Ramos (cell line): ENCODE measurements around the gene PDE6B.
"Not testable (repeated sequence)": the region's sequence is repeated elsewhere in the genome, so short reads cannot be mapped to it uniquely, and the experiment has no call there.

Experiments used
- in situ Hi-C: fragments of 300-500 bp; cut with MboI; formaldehyde crosslinking; loops from one replicate; pipeline ENCODE4 v1.14.3; 2022; ENCODE audit warnings: low sequenced_read_pairs; ENCODE audit not compliant: unreplicated experiment

Gene PDE6B

GRCh38 chr4:634599-634985, 9.2 kb downstream of the PDE6B start:
- in situ Hi-C loops, result no loop called here

- in situ Hi-C loops, result not testable (repeated sequence)
Measured at GRCh38 chr4:635066-635835, 9.9 kb downstream of the PDE6B start.

GRCh38 chr4:635851-636627, 10.7 kb downstream of the PDE6B start:
- in situ Hi-C loops, result no loop called here

GRCh38 chr4:636628-637159, 11.3 kb downstream of the PDE6B start:
- in situ Hi-C loops, result no loop called here

- in situ Hi-C loops, result no loop called here
Measured at GRCh38 chr4:637536-638280, 12.3 kb downstream of the PDE6B start.

GRCh38 chr4:642366-642765, 17.0 kb downstream of the PDE6B start:
- in situ Hi-C loops, result not testable (repeated sequence)

GRCh38 chr4:646460-646859, 21.1 kb downstream of the PDE6B start:
- in situ Hi-C loops, result no loop called here

GRCh38 chr4:647481-647880, 22.1 kb downstream of the PDE6B start:
- in situ Hi-C loops, result no loop called here

- in situ Hi-C loops, result no loop called here
Measured at GRCh38 chr4:648579-649292, 23.4 kb downstream of the PDE6B start.

- in situ Hi-C loops, result no loop called here
Measured at GRCh38 chr4:649293-649625, 23.9 kb downstream of the PDE6B start.

GRCh38 chr4:649751-650310, 24.5 kb downstream of the PDE6B start:
- in situ Hi-C loops, result no loop called here

- in situ Hi-C loops, result no loop called here
Measured at GRCh38 chr4:650461-650860, 25.1 kb downstream of the PDE6B start.

- in situ Hi-C loops, result no loop called here
Measured at GRCh38 chr4:650951-651883, 25.8 kb downstream of the PDE6B start.

- in situ Hi-C loops, result no loop called here
Measured at GRCh38 chr4:651884-652642, 26.7 kb downstream of the PDE6B start.

GRCh38 chr4:653080-653821, 27.9 kb downstream of the PDE6B start:
- in situ Hi-C loops, result no loop called here

- in situ Hi-C loops, result no loop called here
Measured at GRCh38 chr4:653831-654502, 28.6 kb downstream of the PDE6B start.

GRCh38 chr4:654503-654845, 29.1 kb downstream of the PDE6B start:
- in situ Hi-C loops, result no loop called here
